ENCODE results near the gene TMEM109.

- TF ChIP-seq EZH2 (IDR thresholded peaks at IDR 0.05; ENCODE audit: borderline replicate concordance, low read length), result no peak
- TF ChIP-seq, protein P1, sequence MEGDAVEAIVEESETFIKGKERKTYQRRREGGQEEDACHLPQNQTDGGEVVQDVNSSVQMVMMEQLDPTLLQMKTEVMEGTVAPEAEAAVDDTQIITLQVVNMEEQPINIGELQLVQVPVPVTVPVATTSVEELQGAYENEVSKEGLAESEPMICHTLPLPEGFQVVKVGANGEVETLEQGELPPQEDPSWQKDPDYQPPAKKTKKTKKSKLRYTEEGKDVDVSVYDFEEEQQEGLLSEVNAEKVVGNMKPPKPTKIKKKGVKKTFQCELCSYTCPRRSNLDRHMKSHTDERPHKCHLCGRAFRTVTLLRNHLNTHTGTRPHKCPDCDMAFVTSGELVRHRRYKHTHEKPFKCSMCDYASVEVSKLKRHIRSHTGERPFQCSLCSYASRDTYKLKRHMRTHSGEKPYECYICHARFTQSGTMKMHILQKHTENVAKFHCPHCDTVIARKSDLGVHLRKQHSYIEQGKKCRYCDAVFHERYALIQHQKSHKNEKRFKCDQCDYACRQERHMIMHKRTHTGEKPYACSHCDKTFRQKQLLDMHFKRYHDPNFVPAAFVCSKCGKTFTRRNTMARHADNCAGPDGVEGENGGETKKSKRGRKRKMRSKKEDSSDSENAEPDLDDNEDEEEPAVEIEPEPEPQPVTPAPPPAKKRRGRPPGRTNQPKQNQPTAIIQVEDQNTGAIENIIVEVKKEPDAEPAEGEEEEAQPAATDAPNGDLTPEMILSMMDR (conservative IDR thresholded peaks at IDR 0.05 in 1 of 2, IDR thresholded peaks at IDR 0.05 in 1 of 2; ENCODE audit: extremely low read depth in 1 of 2, insufficient read depth in 1 of 2, low read depth in 1 of 2, low read length in 2 of 2), result no peak
These were observed 18.8 kb downstream of the TMEM109 start for GRCh38 chr11:60932605-60933356.
